Colonic mucosa (tissue), 4 donors: ENCODE data around the gene SH3D19. TPM values are rescaled to one million over a fixed set of nuclear protein-coding genes. Genes with fewer than 3 reads are reported as not detected.
A peak's percentile ranks its signal among the peaks of the same experiment; 100 is the strongest.
"Not testable (repeated sequence)": the region's sequence is repeated elsewhere in the genome, so short reads cannot be mapped to it uniquely, and the experiment has no call there.

Experiments
- DNase-seq: peaks from one replicate; pipeline ENCODE4 v3.0.0-alpha.2; 2020
- H3K27ac ChIP-seq: fragments of 200-600 bp; one replicate; pipeline ENCODE4 v1.8.0; 2021
- H3K27me3 ChIP-seq: fragments of 200-600 bp; one replicate; pipeline ENCODE4 v1.8.0; 2021
- H3K36me3 ChIP-seq: fragments of 200-600 bp; one replicate; pipeline ENCODE4 v1.8.0; 2021
- H3K4me1 ChIP-seq: fragments of 200-600 bp; one replicate; pipeline ENCODE4 v1.8.0; 2021; ENCODE audit warnings: mild to moderate bottlenecking
- H3K4me3 ChIP-seq: fragments of 200-600 bp; one replicate; pipeline ENCODE4 v1.8.0; 2021
- H3K9ac ChIP-seq, 2 donors: one replicate each; pipeline ENCODE4 v1.7.0; 2013; ENCODE audit warnings: control low read depth in 2 of 2, low read depth in 2 of 2, low read length in 2 of 2
- H3K9me3 ChIP-seq: fragments of 200-600 bp; one replicate; pipeline ENCODE4 v1.8.0; 2021
- intact Hi-C: fragments of 100-400 bp; cut with DNase I; formaldehyde crosslinking; loops from one replicate; pipeline ENCODE4 v1.14.1; 2022
- total RNA-seq, 2 donors: library from RNA; stranded (reverse); fragmentation: NEBNext Ultra II Directional in 1 of 2; extraction: Animal tissue kit (Norgen Biotek cat#: 25700) in 1 of 2; gene quantifications; one replicate each; pipeline ENCODE4 v1.2.1, GENCODE V29; 2021
- TF ChIP-seq, protein P1 (sequence below): fragments of 200-600 bp; IDR thresholded peaks from one replicate; pipeline ENCODE4 v1.8.0; 2022; ENCODE audit warnings: antibody characterized with exemption, mild to moderate bottlenecking
- donor health status: healthy.
- donor health status: DM: no; HTN: no; CAD: no.
- donor health status: DM: no; HTN: no; CAD: no.

SH3D19 gene
- total RNA-seq, 2 donors from 2014 or later: 75.5 to 104 TPM

DNA sequence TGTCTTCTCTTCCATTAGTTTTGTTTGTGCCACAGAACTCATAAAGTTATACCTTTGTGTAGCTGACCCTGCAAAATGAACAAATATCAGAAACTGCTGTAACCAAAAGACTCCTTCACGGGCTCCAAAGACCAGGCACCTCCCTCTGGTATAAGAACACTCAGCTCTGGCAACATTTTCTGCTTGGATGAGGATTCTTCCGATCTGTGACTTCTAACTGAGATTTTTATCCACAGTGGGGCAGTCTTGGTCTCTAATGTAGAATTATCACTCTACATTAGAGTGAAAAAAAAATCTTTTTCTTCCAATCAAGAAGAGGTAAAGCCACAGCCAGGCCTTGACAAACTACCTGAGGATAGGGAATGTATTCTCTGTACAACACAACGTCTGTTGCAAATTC, 86.9 kb downstream of the SH3D19 start:
- no peaks in the 10 kb centered on the region for H3K36me3 ChIP-seq
- H3K9me3 ChIP-seq: no peaks in the 10 kb centered on the region
- H3K27ac ChIP-seq: no peak overlapping the region
- no peak for DNase-seq
- H3K4me3 ChIP-seq: no peak overlapping the region
- no peak overlapping the region for H3K9ac ChIP-seq
- intact Hi-C loops: no loop called here
- H3K4me1 ChIP-seq: no peaks in the 10 kb centered on the region
- no peaks in the 10 kb centered on the region for H3K27me3 ChIP-seq
- TF ChIP-seq, protein P1, sequence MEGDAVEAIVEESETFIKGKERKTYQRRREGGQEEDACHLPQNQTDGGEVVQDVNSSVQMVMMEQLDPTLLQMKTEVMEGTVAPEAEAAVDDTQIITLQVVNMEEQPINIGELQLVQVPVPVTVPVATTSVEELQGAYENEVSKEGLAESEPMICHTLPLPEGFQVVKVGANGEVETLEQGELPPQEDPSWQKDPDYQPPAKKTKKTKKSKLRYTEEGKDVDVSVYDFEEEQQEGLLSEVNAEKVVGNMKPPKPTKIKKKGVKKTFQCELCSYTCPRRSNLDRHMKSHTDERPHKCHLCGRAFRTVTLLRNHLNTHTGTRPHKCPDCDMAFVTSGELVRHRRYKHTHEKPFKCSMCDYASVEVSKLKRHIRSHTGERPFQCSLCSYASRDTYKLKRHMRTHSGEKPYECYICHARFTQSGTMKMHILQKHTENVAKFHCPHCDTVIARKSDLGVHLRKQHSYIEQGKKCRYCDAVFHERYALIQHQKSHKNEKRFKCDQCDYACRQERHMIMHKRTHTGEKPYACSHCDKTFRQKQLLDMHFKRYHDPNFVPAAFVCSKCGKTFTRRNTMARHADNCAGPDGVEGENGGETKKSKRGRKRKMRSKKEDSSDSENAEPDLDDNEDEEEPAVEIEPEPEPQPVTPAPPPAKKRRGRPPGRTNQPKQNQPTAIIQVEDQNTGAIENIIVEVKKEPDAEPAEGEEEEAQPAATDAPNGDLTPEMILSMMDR: no peak

DNA sequence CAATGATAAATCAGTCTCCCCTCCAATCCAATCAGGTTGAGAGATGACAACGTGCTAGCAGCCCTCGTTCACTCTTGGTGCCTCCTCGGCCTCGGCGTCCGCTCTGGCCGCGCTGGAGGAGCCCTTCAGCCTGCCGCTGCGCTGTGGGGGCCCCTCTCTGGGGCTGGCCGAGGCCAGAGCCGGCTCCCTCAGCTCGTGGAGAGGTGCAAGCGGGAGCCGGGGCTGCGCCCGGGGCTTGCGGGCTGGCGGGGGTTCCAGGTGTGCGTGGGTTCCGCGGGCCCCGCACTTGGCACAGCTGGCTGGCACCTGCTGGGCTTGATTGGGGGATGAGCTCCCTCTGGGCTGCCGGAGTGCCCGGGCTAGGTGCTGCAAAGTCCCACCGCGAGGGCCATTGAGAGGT, 89.4 kb downstream of the SH3D19 start:
- Histone ChIP-seq H3K27ac (no peak overlapping the region), H3K27me3 (no peaks in the 10 kb centered on the region), H3K4me1 (no peaks in the 10 kb centered on the region), H3K9me3 (no peaks in the 10 kb centered on the region), H3K4me3 (no peak overlapping the region), H3K9ac (no peak overlapping the region), H3K36me3 (no peaks in the 10 kb centered on the region)
- no peak for DNase-seq
- TF ChIP-seq, protein P1: no peak
- intact Hi-C loops: no loop called here

DNA sequence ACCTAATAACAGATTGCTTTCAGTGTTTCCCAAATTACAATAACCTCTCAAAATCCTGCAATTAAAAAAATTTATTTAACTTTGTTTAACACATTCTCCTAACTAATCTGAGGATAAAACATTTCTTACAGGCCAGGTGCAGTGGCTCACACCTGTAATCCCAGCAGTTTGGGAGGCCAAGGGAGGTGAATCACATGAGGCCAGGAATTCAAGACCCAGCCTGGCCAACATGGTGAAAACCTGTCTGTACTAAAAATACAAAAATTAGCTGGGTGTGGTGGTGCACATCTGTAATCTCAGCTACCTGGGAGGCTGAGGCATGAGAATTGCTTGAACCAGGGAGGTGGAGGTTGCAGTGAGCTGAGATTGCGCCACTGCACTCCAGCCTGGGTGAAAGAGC, 90.0 kb downstream of the SH3D19 start:
- intact Hi-C loops, H3K4me1 ChIP-seq, DNase-seq, H3K36me3 ChIP-seq, H3K9ac ChIP-seq, H3K9me3 ChIP-seq, H3K4me3 ChIP-seq, H3K27ac ChIP-seq, H3K27me3 ChIP-seq: not testable (repeated sequence)

DNA sequence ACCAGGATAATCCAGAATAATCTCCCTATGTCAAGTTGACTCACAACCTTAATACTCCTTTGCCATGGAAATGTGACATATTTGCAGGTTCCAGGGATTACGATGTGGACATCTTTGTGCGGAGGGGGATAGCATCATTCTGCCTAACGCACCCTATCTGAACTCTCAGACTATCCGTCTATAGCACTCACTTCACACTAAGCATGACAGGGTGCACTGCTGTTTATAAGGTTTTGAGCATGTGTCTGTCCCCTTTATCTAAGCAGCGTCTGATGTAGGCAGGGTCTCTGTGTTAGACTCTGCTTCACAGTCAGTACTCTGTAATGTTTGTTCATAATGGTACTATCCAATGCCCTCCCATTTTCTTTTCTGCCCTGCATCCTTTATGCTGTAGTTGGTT, 91.8 kb downstream of the SH3D19 start:
- Histone ChIP-seq H3K9ac (peak overlapping the region in 1 of 2 donors; percentile 4), H3K9me3 (no peaks in the 10 kb centered on the region), H3K36me3 (no peaks in the 10 kb centered on the region), H3K27me3 (no peaks in the 10 kb centered on the region), H3K4me3 (no peak overlapping the region), H3K4me1 (no peaks in the 10 kb centered on the region), H3K27ac (no peak overlapping the region)
- DNase-seq: no peak
- intact Hi-C loops: no loop called here
- TF ChIP-seq, protein P1: no peak

DNA sequence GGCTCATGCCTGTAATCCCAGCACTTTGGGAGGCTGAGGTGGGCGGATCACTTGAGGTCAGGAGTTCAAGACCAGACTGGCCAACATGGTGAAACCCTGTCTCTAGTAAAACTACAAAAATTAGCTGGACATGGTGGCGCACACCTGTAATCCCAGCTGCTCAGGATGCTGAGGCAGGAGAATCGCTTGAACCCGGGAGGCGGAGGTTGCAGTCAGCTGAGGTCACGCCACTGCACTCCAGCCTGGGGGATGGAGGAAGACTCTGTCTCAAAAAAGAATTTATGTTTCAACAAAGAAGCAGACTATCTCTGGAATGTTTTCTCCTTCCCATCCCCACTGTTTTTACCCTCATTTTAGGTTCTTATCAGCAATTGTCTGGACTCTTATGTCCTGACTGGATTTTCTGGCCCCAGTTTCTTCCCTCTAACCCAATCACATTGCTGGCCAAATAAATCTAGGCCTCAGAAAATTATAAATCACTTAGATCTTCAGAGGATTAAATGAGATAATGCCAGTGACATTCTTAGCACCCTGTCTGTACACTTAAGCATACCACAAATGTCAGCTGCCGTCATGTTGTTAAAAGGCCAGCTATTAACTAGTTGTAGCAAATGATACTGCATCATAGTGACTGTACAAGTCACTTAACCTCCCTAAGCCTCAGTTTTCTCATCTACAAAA, 93.3 kb downstream of the SH3D19 start:
- no peaks in the 10 kb centered on the region for H3K36me3 ChIP-seq
- no peak overlapping the region for H3K27ac ChIP-seq
- no peaks in the 10 kb centered on the region for H3K9me3 ChIP-seq
- no peaks in the 10 kb centered on the region for H3K4me1 ChIP-seq
- no peaks in the 10 kb centered on the region for H3K27me3 ChIP-seq
- no peak for DNase-seq
- no peak overlapping the region for H3K4me3 ChIP-seq
- TF ChIP-seq, protein P1: no peak
- no peak overlapping the region for H3K9ac ChIP-seq
- intact Hi-C loops: no loop called here

DNA sequence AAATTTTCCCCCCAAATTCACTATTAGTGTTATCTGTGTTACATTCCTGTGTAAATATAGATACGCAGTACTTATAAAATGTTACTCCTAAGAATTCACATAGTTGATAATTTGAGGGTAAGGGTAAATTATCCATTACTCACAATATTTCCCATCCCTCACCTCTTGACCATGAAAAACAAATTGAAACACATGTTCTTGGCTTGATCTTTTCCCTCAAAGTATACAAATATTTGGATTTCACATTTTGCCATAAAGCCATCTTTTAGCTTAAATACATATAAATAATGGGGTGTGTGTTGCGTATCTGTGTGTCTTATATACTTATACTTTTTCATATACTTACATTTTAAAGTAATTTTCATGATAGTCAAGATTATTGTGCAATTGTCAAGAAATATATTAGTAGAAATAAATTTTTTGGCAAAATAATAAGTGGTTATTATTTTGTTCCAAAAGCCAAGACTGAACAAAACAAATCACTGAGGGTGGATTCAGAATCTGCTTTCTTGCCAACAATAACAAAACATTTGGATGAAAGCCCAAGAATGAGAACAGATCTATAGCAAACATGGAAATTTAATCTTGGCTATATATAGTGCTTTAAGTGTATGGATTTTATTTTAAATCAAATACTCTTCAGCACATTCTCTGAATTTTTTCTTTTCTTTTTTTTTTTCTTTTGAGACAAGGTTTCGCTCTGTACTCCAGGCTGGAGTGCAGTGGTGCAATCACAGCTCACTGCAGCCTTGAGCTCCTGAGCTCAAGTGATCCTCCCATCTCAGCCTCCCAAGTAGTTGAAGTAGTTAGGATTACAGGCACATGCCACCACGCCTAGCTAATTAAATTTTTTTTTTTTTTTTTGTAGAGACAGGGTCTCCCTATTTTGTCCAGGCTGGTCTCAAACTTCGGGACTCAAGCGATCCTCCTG, 97.0 kb downstream of the SH3D19 start:
- no peaks in the 10 kb centered on the region for H3K9me3 ChIP-seq
- no peaks in the 10 kb centered on the region for H3K27me3 ChIP-seq
- TF ChIP-seq, protein P1: no peak
- no peak overlapping the region for H3K4me3 ChIP-seq
- peak overlapping the region; percentile 18 for H3K27ac ChIP-seq
- H3K4me1 ChIP-seq: no peaks in the 10 kb centered on the region
- intact Hi-C loops: no loop called here
- no peak for DNase-seq
- H3K9ac ChIP-seq: no peak overlapping the region
- no peaks in the 10 kb centered on the region for H3K36me3 ChIP-seq
